Measurements from ENCODE around the gene ABCC11.
A peak's percentile ranks its signal among the peaks of the same experiment; 100 is the strongest.

The ABCC11 gene

DNA sequence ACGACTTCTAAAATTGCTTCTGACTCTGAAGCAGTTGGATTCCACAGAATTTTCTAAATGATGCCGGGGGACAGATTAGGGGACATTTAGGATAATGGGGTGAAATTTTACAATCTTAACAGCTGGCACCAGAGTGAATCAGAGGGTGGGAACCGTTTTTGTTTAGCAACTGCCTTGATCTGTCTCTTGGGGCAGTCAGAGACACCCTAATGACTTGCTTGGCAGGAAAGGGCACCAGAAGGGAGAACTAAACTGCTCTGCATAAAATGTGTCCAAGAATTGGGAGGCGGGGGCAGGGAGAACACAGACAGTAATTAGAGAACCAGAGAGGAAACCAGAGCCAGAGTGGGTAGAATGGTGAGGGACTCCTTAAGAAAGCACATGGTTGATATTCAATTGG, 85.4 kb downstream of the ABCC11 start:
- no peak for DNase-seq

DNA sequence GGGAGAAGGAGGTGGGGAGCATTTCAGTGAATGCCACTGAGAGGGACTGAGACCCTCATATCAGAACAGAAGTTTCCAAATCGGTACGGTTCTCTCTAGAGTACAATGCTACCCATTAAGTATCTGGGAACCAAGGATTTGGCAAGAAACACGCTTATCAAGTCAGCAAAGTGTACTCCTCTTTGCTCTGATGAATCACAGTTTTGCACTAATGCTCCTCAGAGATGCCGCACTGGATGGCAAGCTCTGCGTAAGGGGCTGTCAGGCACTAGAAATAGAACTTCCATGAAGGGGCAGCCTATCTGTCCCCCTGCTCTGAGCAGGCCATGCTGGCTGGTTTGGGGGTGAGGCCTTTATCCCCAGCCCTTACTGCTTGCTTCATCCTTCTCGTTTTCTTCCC, 86.8 kb downstream of the ABCC11 start:
- no peak for DNase-seq

GRCh38 chr16:48158296-48158695, 89.0 kb downstream of the ABCC11 start:
- DNase-seq = no peak

DNA sequence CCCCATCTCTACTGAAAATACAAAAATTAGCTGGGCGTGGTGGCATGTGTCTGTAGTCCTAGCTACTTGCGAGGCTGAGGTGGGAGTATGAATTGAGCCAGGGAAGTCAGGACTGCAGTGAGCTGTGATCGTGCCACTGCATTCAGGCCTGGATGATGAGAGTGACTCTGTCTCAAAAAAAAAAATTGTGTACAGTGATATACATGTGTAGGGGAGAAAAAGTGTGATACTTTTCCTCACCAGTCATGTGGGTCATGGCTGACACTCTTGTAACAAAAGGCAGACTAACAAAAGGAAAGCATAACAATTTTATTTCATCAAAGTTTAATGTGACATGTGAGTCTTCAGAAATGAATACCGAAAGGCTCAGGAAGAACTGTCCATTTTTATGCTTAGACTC, 89.5 kb downstream of the ABCC11 start:
- no peak for DNase-seq

DNA sequence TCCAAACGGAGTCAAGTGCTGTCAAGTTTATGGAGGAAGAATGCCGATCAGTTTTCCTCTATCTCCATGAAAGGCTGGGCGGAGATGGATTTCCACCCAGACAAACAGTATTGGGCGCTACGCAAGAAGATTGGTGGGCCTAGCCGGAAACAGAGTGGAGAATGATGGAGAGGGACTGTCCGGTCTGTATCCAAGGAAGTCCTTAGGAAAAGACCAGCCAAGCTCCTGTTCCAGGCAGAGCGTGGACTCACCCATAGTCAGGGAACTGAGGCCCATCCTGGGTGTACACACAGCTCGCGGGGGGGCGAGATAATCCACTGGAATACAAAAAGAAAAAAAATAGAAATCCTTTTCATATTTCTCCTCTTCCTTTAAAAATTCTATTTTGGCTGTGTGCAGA, 90.0 kb downstream of the ABCC11 start:
- no peak for DNase-seq

DNA sequence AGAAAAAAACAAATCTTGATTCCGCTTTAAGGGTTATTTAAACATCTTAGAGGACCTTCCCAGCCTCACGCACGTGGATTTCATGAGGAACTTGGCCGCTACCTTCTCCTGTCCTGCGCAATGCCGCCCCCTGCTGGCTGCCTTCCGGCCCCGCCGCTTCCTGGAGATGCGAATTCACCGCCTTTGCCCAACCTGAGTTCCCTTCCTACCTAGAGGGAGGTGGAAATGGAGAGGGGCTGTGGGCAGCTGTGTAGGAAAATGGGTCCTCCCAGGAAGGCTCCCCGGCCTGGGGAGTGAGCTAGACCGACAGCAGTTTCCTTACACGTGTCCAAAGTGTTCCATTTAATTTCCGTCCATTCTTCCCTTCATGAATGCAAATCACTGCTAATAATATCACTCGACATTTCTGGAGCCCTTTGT, 90.5 kb downstream of the ABCC11 start:
- peak; percentile 57 for DNase-seq

- DNase-seq = no peak
Measured at GRCh38 chr16:48155926-48156789, 91.2 kb downstream of the ABCC11 start, which contains the start of gene ABCC12. Gene ABCC12, minus strand, starts transcription at chr16:48155993. Its CDS starts 9,569 bp downstream, at chr16:48146424.

- no peak for DNase-seq
Measured at GRCh38 chr16:48153774-48154173, 93.6 kb downstream of the ABCC11 start.

GRCh38 chr16:48152226-48152625, 95.1 kb downstream of the ABCC11 start:
- DNase-seq = no peak

GRCh38 chr16:48150707-48151106, 96.6 kb downstream of the ABCC11 start:
- DNase-seq = no peak

DNA sequence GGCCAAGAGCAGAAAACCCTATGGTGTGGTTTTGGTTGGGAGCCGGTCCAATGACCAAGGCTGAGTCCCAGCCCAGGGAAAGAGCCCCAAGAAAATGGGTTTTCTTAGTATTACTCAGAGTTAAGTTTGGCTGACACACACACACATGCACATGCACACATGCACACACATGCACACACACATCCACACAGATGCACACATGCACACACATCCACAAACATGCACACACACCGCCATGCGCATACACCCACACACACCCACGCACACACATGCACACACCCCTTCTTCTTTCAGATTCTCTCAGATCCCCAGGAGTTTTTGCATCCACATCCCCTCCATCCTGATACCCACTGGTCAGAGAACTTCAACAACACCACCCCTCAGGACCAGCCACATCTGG, 100.6 kb downstream of the ABCC11 start:
- DNase-seq = no peak

GRCh38 chr16:48146131-48146530, 101.2 kb downstream of the ABCC11 start:
- no peak for DNase-seq

- no peak for DNase-seq
Measured at GRCh38 chr16:48143812-48144368, 103.4 kb downstream of the ABCC11 start.

- DNase-seq = no peak
Measured at GRCh38 chr16:48140821-48141220, 106.5 kb downstream of the ABCC11 start.

DNA sequence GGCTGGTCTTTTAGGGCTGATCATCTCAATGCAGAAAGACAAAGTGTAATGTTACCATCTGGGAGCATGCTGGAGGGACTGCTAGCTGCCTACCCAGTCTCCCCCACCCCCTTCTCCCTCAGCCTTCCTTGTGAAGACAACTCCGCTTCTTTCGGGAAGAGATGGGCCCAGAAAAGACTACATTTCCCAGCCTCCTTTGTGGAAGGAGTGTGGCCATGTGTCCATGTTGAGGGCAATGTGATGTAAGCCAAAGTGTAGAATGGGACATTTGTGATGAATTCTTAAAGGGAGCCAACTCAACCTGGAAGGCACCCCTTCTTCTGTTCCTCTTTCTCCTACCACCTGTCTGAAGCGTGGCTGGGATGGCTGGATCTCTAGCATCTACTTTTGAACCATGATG, 107.8 kb downstream of the ABCC11 start:
- no peak for DNase-seq

GRCh38 chr16:48138543-48138942, 108.8 kb downstream of the ABCC11 start:
- no peak for DNase-seq

GRCh38 chr16:48137822-48138221, 109.5 kb downstream of the ABCC11 start:
- DNase-seq = no peak

- DNase-seq = no peak
Measured at GRCh38 chr16:48136547-48137360, 110.6 kb downstream of the ABCC11 start.

- DNase-seq = no peak
Measured at GRCh38 chr16:48133455-48134211, 113.7 kb downstream of the ABCC11 start.

GRCh38 chr16:48132696-48133095, 114.6 kb downstream of the ABCC11 start:
- DNase-seq = no peak

GRCh38 chr16:48131201-48131935, 116.0 kb downstream of the ABCC11 start:
- DNase-seq = no peak

GRCh38 chr16:48129926-48130325, 117.4 kb downstream of the ABCC11 start:
- no peak for DNase-seq
